Endothelial cell of umbilical vein (primary cell): ENCODE measurements around the gene CACNB4.

Source experiments
- EZH2 ChIP-seq: IDR thresholded peaks from 2 replicates; pipeline ENCODE4 v1.6.1; 2012; ENCODE audit warnings: borderline replicate concordance, low read depth, mild to moderate bottlenecking, moderate library complexity, low read length, inconsistent platforms; ENCODE audit not compliant: severe bottlenecking
- FOS ChIP-seq: IDR thresholded peaks from 2 replicates; pipeline ENCODE4 v1.6.1; 2011; ENCODE audit warnings: mild to moderate bottlenecking, low read length, moderate library complexity, borderline replicate concordance; ENCODE audit not compliant: insufficient read depth
- GATA2 ChIP-seq: IDR thresholded peaks from 2 replicates; pipeline ENCODE4 v1.7.0; 2011; ENCODE audit warnings: low read depth, mild to moderate bottlenecking, moderate library complexity, mixed read lengths, low read length; ENCODE audit not compliant: insufficient read length, insufficient read depth
- JUN ChIP-seq: IDR thresholded peaks from 2 replicates; pipeline ENCODE4 v1.6.1; 2011; ENCODE audit warnings: borderline replicate concordance, low read depth; ENCODE audit not compliant: insufficient read length, insufficient read depth
- MYC ChIP-seq: IDR thresholded peaks from one replicate; pipeline ENCODE4 v1.6.1; 2011; ENCODE audit warnings: mild to moderate bottlenecking, low read depth, low read length
- POLR2A ChIP-seq: IDR thresholded peaks from 2 replicates; pipeline ENCODE4 v1.6.1; 2012; ENCODE audit warnings: low read depth, mild to moderate bottlenecking, control low read depth, low read length
- POLR2AphosphoS5 ChIP-seq: IDR thresholded peaks from 2 replicates; pipeline ENCODE4 v1.6.1; 2012; ENCODE audit warnings: low read depth, mild to moderate bottlenecking, control low read depth, low read length, moderate library complexity; ENCODE audit not compliant: insufficient read depth
- TF ChIP-seq, protein P1 (sequence below), 2 donors: IDR thresholded peaks; 1 replicate in 1 of 2; 2 replicates in 1 of 2; pipeline ENCODE4 v1.5.1; 2011; ENCODE audit warnings: low read length in 2 of 2, mild to moderate bottlenecking in 2 of 2, moderate library complexity in 2 of 2, control low read depth in 1 of 2, inconsistent platforms in 1 of 2, low read depth in 1 of 2; ENCODE audit not compliant: insufficient read depth in 1 of 2; ENCODE audit errors: extremely low read depth in 1 of 2
- TF ChIP-seq, protein P2 (sequence below): IDR thresholded peaks from 2 replicates; pipeline ENCODE4 v1.6.1; 2011; ENCODE audit not compliant: insufficient read depth, insufficient read length

DNA sequence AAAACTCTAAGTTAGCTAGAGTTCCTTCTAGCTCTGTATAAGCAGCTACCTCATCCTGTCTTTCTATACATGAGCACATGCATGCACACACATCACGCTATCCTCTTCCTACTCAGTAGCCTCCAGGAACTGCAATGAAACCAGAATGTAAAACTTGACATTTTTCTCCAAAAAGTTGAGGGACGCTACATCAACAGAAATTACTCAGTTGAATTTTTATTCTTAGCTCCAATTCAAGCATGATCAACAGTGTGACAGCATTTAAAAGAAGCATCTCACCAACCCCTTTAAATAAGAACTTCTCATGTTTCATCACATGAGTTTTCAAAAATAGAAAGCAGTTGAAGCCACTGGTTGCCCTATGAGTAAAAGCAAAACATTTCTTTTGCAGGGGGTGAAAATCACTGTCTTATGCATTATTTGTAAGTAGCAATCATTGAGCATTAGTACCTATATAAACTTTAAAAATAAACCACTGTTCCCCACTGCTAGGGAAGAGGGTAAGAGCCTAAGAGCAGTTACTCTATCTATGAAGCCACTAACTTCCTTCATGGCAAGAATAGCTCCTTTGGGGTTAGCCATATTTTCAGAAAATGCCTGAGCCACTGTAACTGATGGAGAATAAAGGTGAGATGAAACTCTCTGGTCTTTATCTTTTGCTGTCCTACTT is 192.7 kb downstream of the CACNB4 start:
- TF ChIP-seq POLR2A, result no peak
- TF ChIP-seq, protein P1, sequence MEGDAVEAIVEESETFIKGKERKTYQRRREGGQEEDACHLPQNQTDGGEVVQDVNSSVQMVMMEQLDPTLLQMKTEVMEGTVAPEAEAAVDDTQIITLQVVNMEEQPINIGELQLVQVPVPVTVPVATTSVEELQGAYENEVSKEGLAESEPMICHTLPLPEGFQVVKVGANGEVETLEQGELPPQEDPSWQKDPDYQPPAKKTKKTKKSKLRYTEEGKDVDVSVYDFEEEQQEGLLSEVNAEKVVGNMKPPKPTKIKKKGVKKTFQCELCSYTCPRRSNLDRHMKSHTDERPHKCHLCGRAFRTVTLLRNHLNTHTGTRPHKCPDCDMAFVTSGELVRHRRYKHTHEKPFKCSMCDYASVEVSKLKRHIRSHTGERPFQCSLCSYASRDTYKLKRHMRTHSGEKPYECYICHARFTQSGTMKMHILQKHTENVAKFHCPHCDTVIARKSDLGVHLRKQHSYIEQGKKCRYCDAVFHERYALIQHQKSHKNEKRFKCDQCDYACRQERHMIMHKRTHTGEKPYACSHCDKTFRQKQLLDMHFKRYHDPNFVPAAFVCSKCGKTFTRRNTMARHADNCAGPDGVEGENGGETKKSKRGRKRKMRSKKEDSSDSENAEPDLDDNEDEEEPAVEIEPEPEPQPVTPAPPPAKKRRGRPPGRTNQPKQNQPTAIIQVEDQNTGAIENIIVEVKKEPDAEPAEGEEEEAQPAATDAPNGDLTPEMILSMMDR (IDR thresholded peaks at IDR 0.05; ENCODE audit: extremely low read depth in 1 of 2, insufficient read depth in 1 of 2, low read depth in 1 of 2, low read length in 2 of 2), result no peak
- no peak for TF ChIP-seq JUN
- TF ChIP-seq, protein P2, sequence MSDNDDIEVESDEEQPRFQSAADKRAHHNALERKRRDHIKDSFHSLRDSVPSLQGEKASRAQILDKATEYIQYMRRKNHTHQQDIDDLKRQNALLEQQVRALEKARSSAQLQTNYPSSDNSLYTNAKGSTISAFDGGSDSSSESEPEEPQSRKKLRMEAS, result no peak
- TF ChIP-seq POLR2AphosphoS5, result no peak
- no peak for TF ChIP-seq FOS
- no peak for TF ChIP-seq EZH2
- no peak for TF ChIP-seq GATA2
- no peak for TF ChIP-seq MYC
